ENCODE data around the gene ZNF417. TPM values are rescaled to one million over a fixed set of nuclear protein-coding genes. Genes with fewer than 3 reads are reported as not detected.
"Not testable (repeated sequence)": the region's sequence is repeated elsewhere in the genome, so short reads cannot be mapped to it uniquely, and the experiment has no call there.

The ZNF417 gene
- 10 to 100 TPM; 11.8 to 12.1 TPM for total RNA-seq

DNA sequence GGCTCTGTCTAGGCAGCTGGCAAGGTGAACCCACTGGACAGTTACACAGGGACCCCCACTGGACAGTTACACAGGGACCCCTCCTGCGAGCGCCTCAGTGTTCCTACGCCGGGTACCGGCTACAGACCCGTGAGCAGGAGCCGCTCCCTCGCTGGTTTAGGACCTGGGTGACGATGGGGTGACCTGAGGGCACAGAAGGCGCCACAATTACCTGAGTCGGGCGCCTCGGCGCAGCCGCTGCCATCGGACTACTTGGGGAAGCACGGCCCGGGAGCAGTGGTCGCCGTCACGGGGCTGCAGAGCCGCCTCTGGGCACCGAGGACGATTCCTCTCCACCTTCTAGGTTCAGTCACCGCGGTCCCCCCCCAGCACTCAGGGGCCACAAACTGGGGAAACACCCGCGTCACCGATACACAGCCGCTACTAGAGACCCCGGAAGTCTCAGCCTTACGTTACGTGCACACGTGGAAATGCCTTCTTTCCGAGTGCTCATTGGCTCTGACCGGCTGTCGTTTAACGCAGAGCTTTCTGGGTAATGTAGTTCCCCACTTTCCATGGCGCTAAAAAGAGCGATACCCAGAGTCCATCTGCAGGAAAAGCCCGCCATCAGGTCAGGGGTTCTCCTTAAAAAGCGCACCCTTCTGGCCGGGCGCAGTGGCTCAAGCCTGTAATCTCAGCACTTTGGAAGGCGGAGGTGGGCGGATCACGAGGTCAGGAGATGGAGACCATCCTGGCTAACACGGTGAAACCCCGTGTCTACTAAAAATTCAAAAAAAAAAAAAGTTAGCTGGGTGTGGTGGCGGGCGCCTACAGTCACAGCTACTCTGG, at the start of gene ZNF417:
Gene ZNF417, minus strand, starts transcription at position 425 of the 828 bp plus-strand sequence. Its CDS starts 181 bp downstream, at position 244.
- H3K4me3 Mint-ChIP-seq = peak within 1 kb of the TSS; percentile 84
- CTCF ChIA-PET = interaction anchor here (1.3 kb wide), 1 partner anchor 13 kb away, joined by 4 read pairs; no protein-coding TSS in a partner anchor
- peak within 1 kb of the TSS; percentile 95 for H3K27ac Mint-ChIP-seq
- DNase-seq (peak; percentile 93), ATAC-seq (peak; percentile 99)
- H3K27me3 Mint-ChIP-seq; intact Hi-C loops (cut with micrococcal nuclease): not testable (repeated sequence)
- peaks cover 62% of the 10 kb centered on the region for H3K36me3 Mint-ChIP-seq (ENCODE audit: low read depth)
- peaks cover 28% of the 10 kb centered on the region for H3K9me3 Mint-ChIP-seq
- POLR2A ChIA-PET = interaction anchor here (0.6 to 1.8 kb wide), 8 partner anchors 28 to 257 kb away, joined by 3 to 6 read pairs (median 4); partner anchors contain the start of gene ZNF814
- peaks cover 27% of the 10 kb centered on the region for H3K4me1 Mint-ChIP-seq (ENCODE audit: low read depth)

DNA sequence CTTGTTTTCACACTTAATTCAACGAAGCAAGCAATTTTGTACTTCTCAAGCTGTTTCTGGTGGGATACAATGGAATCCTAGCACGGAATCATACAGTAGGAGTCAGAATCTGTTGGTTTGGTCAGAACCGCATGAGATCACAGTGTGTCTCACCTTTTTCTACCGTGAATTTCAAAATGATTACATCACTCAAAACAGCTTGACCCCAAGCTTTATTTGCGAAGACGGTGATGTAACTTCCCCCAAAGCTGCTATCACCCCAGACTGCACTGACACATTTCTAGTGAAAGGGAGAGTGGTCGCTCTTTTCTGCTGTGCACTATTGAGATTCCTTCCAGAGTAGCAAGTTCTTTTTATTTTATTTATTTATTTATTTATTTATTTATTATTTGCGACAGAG, 48.4 kb upstream of the ZNF417 start:
- ATAC-seq (no peak), DNase-seq (no peak)
- Mint-ChIP-seq H3K9me3 (peaks cover 39% of the 10 kb centered on the region), H3K27ac (no peak overlapping the region), H3K4me3 (no peak overlapping the region), H3K36me3 (ENCODE audit: low read depth) (peaks cover 40% of the 10 kb centered on the region), H3K27me3 (no peaks in the 10 kb centered on the region), H3K4me1 (ENCODE audit: low read depth) (no peaks in the 10 kb centered on the region)
- TF ChIP-seq CTCF (IDR thresholded peaks at IDR 0.05) = no peak
- CTCF ChIA-PET = no interaction called here
- intact Hi-C loops (cut with micrococcal nuclease) = no loop called here
- POLR2A ChIA-PET = no interaction called here

- CTCF ChIA-PET = interaction anchor here (0.6 kb wide), 1 partner anchor 243 kb away, joined by 3 read pairs; no protein-coding TSS in a partner anchor
- no peaks in the 10 kb centered on the region for H3K4me1 Mint-ChIP-seq (ENCODE audit: low read depth)
- POLR2A ChIA-PET = interaction anchor here (0.6 kb wide), 1 partner anchor 107 kb away, joined by 3 read pairs; no protein-coding TSS in a partner anchor
- H3K9me3 Mint-ChIP-seq = peaks cover 35% of the 10 kb centered on the region
- intact Hi-C loops (cut with micrococcal nuclease) = no loop called here
- DNase-seq (no peak), ATAC-seq (no peak)
- peaks cover 32% of the 10 kb centered on the region for H3K36me3 Mint-ChIP-seq (ENCODE audit: low read depth)
- no peak for TF ChIP-seq CTCF (IDR thresholded peaks at IDR 0.05)
- no peak overlapping the region for H3K27ac Mint-ChIP-seq
- H3K4me3 Mint-ChIP-seq = no peak overlapping the region
- no peaks in the 10 kb centered on the region for H3K27me3 Mint-ChIP-seq
These were observed 45.4 kb upstream of the ZNF417 start for GRCh38 chr19:57961785-57962184.

DNA sequence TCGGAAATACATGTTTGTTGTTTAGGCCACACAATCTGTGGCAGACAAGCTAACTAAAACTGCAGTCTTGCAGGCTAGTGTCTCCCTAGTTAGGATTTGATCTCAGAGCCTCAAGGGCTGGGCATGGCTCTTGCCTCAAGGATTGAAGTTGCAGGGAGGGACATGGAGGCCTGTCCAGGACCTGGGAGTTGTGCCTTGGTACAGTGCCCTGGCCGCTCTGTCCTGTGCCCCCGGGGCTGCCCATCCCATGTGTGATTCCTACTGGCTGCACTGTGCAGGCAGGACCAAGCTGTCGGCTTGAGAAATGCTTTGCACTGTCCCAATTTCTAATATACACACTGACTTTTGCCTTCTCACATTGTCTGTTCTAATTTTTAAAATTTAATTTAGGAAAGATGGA, 38.6 kb upstream of the ZNF417 start:
- DNase-seq (no peak), ATAC-seq (no peak)
- intact Hi-C loops (cut with micrococcal nuclease) = loop anchor here (10.0 kb wide), 1 partner anchor 50 kb away; the partner anchor contains the start of gene ZNF606
- ChIA-PET CTCF (no interaction called here), POLR2A (no interaction called here)
- no peak for TF ChIP-seq CTCF (IDR thresholded peaks at IDR 0.05)
- Mint-ChIP-seq H3K9me3 (peaks cover 31% of the 10 kb centered on the region), H3K27me3 (no peaks in the 10 kb centered on the region), H3K36me3 (ENCODE audit: low read depth) (peaks cover 14% of the 10 kb centered on the region), H3K27ac (no peak overlapping the region), H3K4me3 (no peak overlapping the region), H3K4me1 (ENCODE audit: low read depth) (no peaks in the 10 kb centered on the region)

DNA sequence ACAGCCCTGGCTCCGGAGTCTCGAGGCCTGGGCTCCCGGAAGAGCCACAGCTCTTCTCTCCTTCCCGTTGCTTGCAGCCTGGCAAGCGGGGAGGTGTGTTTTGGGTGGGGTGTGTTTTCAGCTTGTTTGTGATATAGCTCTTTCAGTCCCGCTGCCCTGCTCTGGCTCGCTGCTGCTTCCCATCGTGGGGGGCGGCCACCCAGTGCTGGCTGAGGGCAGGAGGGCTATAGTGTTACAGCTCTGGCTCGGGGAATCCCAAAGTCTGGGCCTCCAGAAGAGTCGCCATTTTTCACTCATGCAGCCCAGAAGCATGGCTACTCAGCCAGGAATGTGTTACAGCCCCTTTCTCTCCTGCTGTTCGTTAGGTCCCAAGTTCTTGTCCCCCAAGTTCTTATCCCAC, 33.3 kb upstream of the ZNF417 start:
- Mint-ChIP-seq H3K9me3 (peaks cover 31% of the 10 kb centered on the region), H3K4me3 (no peak overlapping the region), H3K27ac (no peak overlapping the region), H3K36me3 (ENCODE audit: low read depth) (peaks cover 24% of the 10 kb centered on the region), H3K27me3 (no peaks in the 10 kb centered on the region), H3K4me1 (ENCODE audit: low read depth) (peaks cover 14% of the 10 kb centered on the region)
- no peak for TF ChIP-seq CTCF (IDR thresholded peaks at IDR 0.05)
- intact Hi-C loops (cut with micrococcal nuclease) = loop anchor here (10.0 kb wide), 1 partner anchor 55 kb away; the partner anchor contains the start of gene ZNF606
- ChIA-PET POLR2A (no interaction called here), CTCF (no interaction called here)
- DNase-seq = no peak
- ATAC-seq = no peak

Measured in activated CD8-positive, alpha-beta T cell treated with anti-CD3 and anti-CD28 coated beads for 36 hours (primary cell).